Naive B cell (primary cell): Measurements from ENCODE around the gene FCN2. TPM values are rescaled to one million over a fixed set of nuclear protein-coding genes. Genes with fewer than 3 reads are reported as not detected.

Experiments
- ATAC-seq, 2 donors: fragments of 150-1000 bp; cut with Tn5 transposase; 2 replicates each; pipeline ENCODE4 v1.10.0; 2021; ENCODE audit warnings: low read depth in 2 of 2, mild to moderate bottlenecking in 2 of 2, moderate library complexity in 2 of 2
- DNase-seq: peaks from one replicate; pipeline ENCODE4 v3.0.0; 2022
- H3K27ac Mint-ChIP-seq, 6 donors: one replicate each; pipeline ENCODE4 v1.8.0; 2020 to 2022; ENCODE audit warnings: mild to moderate bottlenecking in 6 of 6, mixed read lengths in 6 of 6, moderate library complexity in 5 of 6, inconsistent platforms in 2 of 6
- H3K27me3 Mint-ChIP-seq, 3 donors: one replicate each; pipeline ENCODE4 v1.8.0; 2021 to 2022; ENCODE audit warnings: mixed read lengths in 3 of 3, mild to moderate bottlenecking in 1 of 3
- H3K36me3 Mint-ChIP-seq, 2 donors: one replicate each; pipeline ENCODE4 v1.8.0; 2020 to 2022; ENCODE audit warnings: mixed read lengths in 2 of 2, inconsistent platforms in 1 of 2, mild to moderate bottlenecking in 1 of 2
- H3K4me1 Mint-ChIP-seq, 3 donors: one replicate each; pipeline ENCODE4 v1.8.0; 2020 to 2022; ENCODE audit warnings: mixed read lengths in 3 of 3, inconsistent platforms in 1 of 3, mild to moderate bottlenecking in 1 of 3, moderate library complexity in 1 of 3
- H3K4me3 Mint-ChIP-seq, 8 donors: one replicate each; pipeline ENCODE4 v1.8.0; 2020 to 2022; ENCODE audit warnings: mild to moderate bottlenecking in 8 of 8, mixed read lengths in 8 of 8, moderate library complexity in 8 of 8, inconsistent platforms in 2 of 8
- H3K9me3 Mint-ChIP-seq, 7 donors: one replicate each; pipeline ENCODE4 v1.8.0; 2020 to 2022; ENCODE audit warnings: mixed read lengths in 7 of 7, mild to moderate bottlenecking in 5 of 7, inconsistent platforms in 2 of 7, moderate library complexity in 1 of 7
- polyA plus RNA-seq, 6 donors: library from polyadenylated mRNA; unstranded; fragments of 300-500 nt; fragmentation: Illumina TruSeq; gene quantifications; one replicate each; pipeline ENCODE4 v1.2.3, GENCODE V29; 2021; ENCODE audit warnings: low read depth in 6 of 6

Gene FCN2
- polyA plus RNA-seq, 6 donors from 2014 or later = not detected

DNA sequence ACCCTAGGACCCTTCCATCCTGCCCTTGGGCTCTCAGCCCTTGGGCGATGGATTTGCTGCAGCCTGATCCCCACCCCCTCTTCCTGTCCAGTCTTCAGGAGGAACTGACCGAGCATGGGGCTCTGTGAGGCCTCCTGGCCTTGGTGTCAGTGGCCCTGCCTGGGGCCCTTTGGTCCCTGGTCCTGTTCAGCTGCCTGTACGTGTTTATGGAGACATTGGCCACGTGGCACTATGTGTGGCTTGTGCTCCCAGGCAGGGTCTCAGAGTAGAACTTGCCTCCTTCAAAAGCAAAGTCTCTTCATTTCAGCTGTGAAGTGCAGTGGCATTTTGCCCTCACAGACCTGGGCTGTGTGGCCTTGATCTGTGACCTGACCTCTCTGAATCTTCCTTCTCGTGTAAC lies 11.1 kb downstream of the FCN2 start:
- peaks cover 0 to 6% of the 10 kb centered on the region in 2 donors for H3K36me3 Mint-ChIP-seq
- H3K9me3 Mint-ChIP-seq = peaks cover 0 to 10% (median 5%) of the 10 kb centered on the region in 7 donors
- DNase-seq = no peak

DNA sequence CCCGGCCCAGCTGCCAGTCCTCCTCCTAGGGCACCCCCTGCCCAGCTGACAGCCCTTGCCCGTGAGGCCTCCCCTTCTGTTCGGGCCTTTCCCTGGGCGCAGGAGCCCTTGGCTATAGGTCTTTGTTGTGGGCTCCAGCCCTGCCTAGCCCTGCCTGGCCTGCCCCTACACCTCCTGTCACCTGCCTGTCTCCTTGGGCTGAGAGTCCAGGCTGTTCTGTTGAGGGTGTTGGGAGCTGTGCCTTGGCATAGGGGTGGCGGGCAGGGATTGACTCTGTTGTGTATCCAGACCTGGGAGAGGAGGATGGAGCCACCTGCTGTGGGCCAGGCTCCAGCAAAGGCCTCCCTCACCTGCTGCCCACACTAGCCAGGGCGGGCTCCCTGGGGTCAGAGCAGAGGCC lies 11.6 kb downstream of the FCN2 start:
- Mint-ChIP-seq H3K9me3 (peaks cover 0 to 10% (median 6%) of the 10 kb centered on the region in 7 donors), H3K36me3 (peaks cover 0 to 6% of the 10 kb centered on the region in 2 donors), H3K27me3 (peaks cover 25 to 36% (median 33%) of the 10 kb centered on the region in 3 donors), H3K27ac (peak overlapping the region in 1 of 6 donors; percentile 42), H3K4me1 (peaks cover 5 to 19% (median 8%) of the 10 kb centered on the region in 3 donors), H3K4me3 (no peak overlapping the region)
- no peak for DNase-seq
- no peak for ATAC-seq

More for the DNA sequence above, 11.1 kb downstream of the FCN2 start:
- Mint-ChIP-seq H3K4me3 (no peak overlapping the region), H3K4me1 (peaks cover 8 to 19% (median 8%) of the 10 kb centered on the region in 3 donors), H3K27ac (no peak overlapping the region), H3K27me3 (peaks cover 26 to 41% (median 35%) of the 10 kb centered on the region in 3 donors)
- ATAC-seq = no peak

DNA sequence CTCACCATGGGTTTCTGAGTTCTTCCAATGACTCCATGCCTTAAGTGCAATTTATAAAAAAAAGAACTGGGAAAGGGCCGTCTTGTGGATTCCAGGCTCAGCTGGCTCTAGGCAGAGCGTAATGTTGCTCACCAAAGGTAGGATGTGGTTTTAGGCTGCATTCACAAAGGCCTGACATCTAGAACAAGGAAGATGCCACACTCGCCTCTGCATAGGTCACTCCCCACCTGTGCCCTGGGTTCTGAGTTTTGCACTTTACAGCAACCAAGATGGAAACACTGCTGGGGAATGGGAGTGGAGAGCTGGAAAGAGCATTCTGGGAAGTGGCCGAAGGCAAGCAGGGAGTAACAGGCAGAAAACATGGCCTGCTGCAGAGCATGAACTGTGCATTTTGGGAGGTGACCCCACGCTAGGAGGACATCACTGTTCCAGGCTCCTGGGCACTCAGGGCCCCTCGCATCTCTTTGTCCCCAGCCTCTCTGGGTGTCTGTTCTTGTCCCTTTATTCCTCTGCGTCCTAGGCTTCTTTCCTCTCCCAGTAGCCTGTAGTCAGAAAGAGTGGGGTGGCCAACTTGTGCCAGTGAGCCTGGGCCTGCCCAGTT lies 12.3 kb downstream of the FCN2 start:
- ATAC-seq (no peak), DNase-seq (no peak)
- Mint-ChIP-seq H3K9me3 (peaks cover 0 to 17% (median 6%) of the 10 kb centered on the region in 7 donors), H3K4me1 (peaks cover 4 to 15% (median 4%) of the 10 kb centered on the region in 3 donors), H3K27me3 (peaks cover 22 to 29% (median 29%) of the 10 kb centered on the region in 3 donors), H3K27ac (peak overlapping the region in 1 of 6 donors; percentile 82), H3K4me3 (no peak overlapping the region), H3K36me3 (peaks cover 0 to 6% of the 10 kb centered on the region in 2 donors)

DNA sequence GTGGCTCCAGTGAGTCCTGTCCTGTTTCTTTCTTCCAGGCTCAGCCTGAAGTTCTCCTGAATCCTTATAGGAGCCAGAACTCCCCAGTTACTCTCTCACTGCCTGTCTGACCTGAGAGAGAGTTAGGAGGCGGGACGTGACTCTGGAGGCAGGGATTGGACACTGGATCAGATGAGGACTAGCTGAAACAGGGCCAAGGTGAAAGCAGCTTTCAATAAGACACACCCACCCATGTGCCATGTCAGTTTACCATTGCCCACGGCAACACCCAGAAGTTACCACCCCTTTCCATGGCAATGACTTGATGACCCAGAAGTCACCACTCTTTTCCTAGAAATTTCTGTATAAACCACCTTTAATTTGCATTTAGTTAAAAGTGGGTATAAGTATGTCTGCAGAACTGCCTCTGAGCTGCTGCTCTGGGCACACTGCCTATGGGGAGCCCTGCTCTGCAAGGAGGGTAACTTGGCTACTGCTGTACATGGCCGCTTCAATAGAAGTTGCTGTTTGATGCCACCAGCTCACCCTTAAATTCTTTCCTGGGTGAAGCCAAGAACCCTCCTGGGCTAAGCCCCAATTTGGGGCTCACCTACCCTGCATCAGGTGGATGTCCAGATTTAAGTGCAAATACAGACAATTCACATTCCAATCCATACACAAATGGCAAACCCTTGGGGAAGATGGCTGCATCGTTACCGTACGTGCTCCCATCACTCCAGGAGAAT lies 13.7 kb downstream of the FCN2 start:
- ATAC-seq (no peak), DNase-seq (no peak)
- Mint-ChIP-seq H3K4me3 (no peak overlapping the region), H3K27ac (no peak overlapping the region), H3K9me3 (peaks cover 3 to 28% (median 10%) of the 10 kb centered on the region in 7 donors), H3K36me3 (peaks cover 9 to 12% of the 10 kb centered on the region in 2 donors), H3K4me1 (peaks cover 3 to 7% (median 4%) of the 10 kb centered on the region in 3 donors), H3K27me3 (peaks cover 16 to 30% (median 23%) of the 10 kb centered on the region in 3 donors)

DNA sequence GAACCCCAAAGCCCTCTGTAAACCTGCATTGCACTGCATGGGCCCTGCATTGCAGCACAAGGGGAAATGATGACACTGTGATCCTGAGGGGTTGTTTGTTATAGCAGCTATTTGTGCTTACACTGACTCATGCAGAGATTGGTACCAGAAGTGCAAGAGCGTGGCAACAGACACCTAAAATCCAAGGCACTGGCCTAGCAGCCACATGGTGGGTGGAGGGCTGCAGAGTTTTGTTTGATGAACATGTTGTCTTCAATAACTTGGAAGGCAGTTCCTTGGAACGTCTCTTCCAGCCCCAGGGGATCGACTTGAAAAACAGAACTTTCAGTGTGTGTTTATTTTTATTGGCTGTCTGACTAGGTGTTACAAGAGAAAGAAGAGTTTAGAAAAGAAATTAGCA lies 14.5 kb downstream of the FCN2 start:
- Mint-ChIP-seq H3K27ac (no peak overlapping the region), H3K27me3 (peaks cover 14 to 32% (median 23%) of the 10 kb centered on the region in 3 donors), H3K9me3 (peaks cover 5 to 36% (median 16%) of the 10 kb centered on the region in 7 donors), H3K4me1 (no peaks in the 10 kb centered on the region), H3K36me3 (peaks cover 12 to 16% of the 10 kb centered on the region in 2 donors), H3K4me3 (no peak overlapping the region)
- ATAC-seq (no peak), DNase-seq (no peak)

DNA sequence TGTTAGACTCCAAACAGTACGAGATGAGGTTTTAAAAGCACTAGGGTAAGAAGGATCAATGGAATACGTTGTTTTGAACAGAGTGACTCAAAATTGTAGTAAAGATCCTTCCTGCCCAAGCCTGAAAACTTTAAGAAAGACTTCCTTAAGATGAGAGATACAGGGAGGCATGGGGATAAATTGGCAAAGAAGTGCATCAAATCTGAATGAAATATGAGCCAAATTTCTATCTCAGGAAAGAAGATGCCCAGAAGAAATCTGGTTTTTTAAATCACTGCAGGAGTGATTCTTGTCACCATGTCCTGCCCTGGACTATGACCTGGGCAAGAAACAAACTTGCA lies 14.9 kb downstream of the FCN2 start:
- Mint-ChIP-seq H3K9me3 (peaks cover 5 to 40% (median 16%) of the 10 kb centered on the region in 7 donors), H3K27ac (no peak overlapping the region), H3K4me1 (peaks cover 0 to under 1% (median 0%) of the 10 kb centered on the region in 3 donors), H3K36me3 (peaks cover 12 to 16% of the 10 kb centered on the region in 2 donors), H3K27me3 (peaks cover 14 to 32% (median 23%) of the 10 kb centered on the region in 3 donors), H3K4me3 (no peak overlapping the region)
- ATAC-seq (no peak), DNase-seq (no peak)

DNA sequence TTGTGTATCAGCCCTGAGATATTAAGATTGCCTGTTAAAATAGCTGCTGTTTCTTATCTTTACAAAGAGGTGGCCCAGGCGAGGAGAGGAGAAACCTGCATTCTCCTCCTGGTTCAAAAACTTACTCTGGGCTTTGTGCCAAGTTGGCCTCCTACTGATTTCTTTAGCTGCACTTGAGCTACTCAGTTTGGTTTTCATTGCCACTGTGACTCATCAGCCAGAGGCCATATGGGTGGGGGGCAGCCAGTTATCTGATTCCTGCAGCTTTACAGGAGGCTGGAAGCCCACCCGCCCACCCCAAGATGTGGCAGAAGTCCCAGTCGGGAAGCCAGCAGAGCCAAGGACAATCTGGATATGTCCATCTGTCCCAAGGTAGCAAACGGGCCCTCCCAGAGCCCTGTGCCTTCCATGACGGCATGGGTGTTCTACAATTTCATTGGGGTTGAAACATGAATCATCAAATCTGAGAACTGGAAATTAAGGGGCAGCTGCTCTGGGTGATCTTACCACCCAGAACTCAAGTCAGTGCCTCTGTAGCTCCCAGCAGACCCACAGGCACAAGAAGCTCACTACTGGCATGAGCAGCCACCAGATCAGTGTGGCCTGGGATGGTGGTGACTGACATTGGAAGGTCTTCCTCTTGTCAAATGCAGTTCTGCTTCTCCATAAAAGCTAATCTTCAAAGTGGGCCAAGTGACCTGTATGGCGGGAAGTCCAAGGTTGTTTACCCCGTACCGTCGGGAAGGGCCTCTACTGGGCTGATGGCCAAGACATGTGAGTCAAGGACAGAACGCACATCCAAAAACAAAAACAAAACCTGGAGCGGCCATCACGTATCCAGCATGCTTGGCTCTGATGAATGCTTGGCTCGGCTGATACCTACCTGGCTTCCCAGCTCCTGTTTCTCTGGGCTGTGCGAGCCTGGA lies 15.6 kb downstream of the FCN2 start:
- Mint-ChIP-seq H3K4me1 (peaks cover 0 to 3% (median 0%) of the 10 kb centered on the region in 3 donors), H3K36me3 (peaks cover 12 to 16% of the 10 kb centered on the region in 2 donors), H3K27me3 (peaks cover 14 to 32% (median 19%) of the 10 kb centered on the region in 3 donors), H3K9me3 (peaks cover 5 to 41% (median 16%) of the 10 kb centered on the region in 7 donors), H3K4me3 (no peak overlapping the region), H3K27ac (no peak overlapping the region)
- ATAC-seq (no peak), DNase-seq (no peak)

DNA sequence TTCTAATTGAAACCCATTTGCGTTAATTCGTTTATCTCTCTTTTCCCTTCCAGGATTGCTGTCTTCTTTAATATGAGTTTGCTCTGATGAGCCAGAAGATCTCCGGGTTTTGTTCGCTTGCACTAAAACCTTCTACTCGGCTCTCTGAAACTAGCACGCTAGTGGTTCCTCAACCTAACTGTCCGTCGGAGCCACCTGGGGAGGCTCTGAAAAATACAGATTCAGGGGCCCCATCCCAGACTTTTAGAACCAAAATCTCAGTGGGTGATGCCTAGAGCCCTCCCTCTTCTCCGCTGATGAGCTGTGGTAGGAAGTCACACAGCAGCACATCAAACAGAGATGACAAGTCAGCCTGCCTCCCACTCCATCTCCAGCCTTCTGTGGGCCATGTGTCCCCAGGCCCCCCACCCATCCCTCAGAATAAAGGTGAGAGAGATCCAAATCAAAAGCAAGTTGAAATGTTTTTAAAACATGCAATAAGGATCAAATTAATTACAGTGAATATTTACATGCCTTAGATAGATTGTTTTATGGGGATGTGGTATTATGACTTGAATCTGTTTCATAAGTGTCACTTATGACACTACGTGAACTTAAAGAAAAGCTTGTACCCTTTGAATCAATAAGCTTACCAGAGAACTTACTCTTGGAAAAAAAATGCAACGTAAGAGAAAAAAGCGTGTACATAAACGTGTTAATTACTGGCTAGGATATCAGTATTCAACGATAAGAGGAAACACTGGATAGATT lies 16.4 kb downstream of the FCN2 start:
- H3K27me3 Mint-ChIP-seq = peaks cover 10 to 26% (median 14%) of the 10 kb centered on the region in 3 donors
- ATAC-seq = no peak
- peaks cover 0 to 3% (median 0%) of the 10 kb centered on the region in 3 donors for H3K4me1 Mint-ChIP-seq
- H3K36me3 Mint-ChIP-seq = peaks cover 12 to 16% of the 10 kb centered on the region in 2 donors
- H3K9me3 Mint-ChIP-seq = peaks cover 5 to 41% (median 16%) of the 10 kb centered on the region in 7 donors
- no peak overlapping the region for H3K4me3 Mint-ChIP-seq
- no peak for DNase-seq
- H3K27ac Mint-ChIP-seq = no peak overlapping the region

DNA sequence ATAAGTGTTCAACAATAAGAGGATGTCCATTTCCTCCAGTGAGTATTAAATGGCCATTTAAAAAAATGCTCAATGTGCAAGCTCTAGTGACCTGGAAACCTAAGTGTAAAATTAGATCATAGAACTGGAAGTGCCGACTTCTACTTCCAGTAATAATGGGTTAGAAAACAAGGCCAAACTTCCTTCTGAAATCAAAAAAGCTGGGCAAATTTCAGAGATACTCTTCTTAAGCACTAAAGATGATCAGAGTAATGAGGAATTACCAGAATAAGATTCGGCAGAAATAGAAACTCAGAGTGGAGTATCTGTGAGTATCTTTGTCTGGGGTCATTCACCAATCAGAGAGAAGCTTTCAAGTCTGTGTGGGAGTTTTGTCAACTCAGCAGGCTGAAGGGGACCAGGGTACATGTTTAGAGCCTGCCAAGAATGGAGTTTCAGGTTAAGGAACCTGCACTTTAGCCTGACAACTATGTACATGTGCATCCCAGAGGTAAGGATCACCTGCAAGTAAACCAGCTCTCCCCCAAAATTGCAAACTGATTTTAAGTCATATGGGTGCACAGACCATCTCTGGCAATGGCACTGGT lies 17.1 kb downstream of the FCN2 start:
- H3K27me3 Mint-ChIP-seq = peaks cover 4 to 30% (median 16%) of the 10 kb centered on the region in 3 donors
- no peak overlapping the region for H3K27ac Mint-ChIP-seq
- no peak overlapping the region for H3K4me3 Mint-ChIP-seq
- DNase-seq (no peak), ATAC-seq (no peak)
- peaks cover 5 to 41% (median 16%) of the 10 kb centered on the region in 7 donors for H3K9me3 Mint-ChIP-seq
- H3K36me3 Mint-ChIP-seq = peaks cover 12 to 16% of the 10 kb centered on the region in 2 donors
- peaks cover 0 to 3% (median 0%) of the 10 kb centered on the region in 3 donors for H3K4me1 Mint-ChIP-seq

DNA sequence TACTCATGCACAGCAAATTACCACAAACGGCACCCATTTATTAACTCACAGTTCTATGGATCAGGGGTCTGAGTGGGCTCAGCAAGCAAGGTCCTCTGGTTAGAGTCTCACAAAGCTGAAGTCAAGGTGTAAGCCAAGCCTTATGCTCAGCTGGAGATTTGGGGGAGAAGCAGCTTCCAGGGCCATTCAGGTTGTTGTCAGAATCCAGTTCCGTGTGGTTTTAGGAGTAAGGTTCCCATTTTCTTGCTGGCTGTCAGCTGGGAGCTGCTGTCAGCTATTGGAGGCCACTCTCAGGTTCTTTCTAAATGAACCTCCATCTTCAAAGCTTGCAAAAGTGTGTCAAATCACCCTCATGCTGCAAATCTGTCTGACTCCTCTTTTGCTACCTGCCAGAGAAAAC lies 17.7 kb downstream of the FCN2 start:
- Mint-ChIP-seq H3K27me3 (peaks cover 0 to 29% (median 14%) of the 10 kb centered on the region in 3 donors), H3K4me3 (no peak overlapping the region), H3K9me3 (peaks cover 5 to 41% (median 16%) of the 10 kb centered on the region in 7 donors), H3K4me1 (peaks cover 0 to 3% (median 0%) of the 10 kb centered on the region in 3 donors), H3K27ac (no peak overlapping the region), H3K36me3 (peaks cover 12 to 16% of the 10 kb centered on the region in 2 donors)
- no peak for ATAC-seq
- no peak for DNase-seq

DNA sequence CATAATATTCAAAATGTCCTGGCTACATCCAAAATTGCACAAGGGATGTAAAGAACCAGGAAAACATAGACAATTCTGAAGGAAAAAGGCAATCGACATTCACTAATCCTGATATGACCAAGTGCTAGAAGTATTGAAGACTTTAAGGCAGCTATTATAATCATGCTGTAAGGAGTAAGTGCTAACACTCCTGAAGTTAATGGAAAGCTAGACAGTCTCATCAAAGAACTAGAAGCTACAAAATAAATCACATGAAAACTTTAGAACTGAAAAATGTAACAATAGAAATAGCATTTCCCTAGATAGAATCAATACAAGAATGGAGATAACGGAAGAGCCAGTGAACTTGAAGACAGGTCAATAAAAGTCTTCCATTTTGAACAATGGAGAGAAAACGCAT lies 18.6 kb downstream of the FCN2 start:
- no peak overlapping the region for H3K27ac Mint-ChIP-seq
- H3K27me3 Mint-ChIP-seq = peaks cover 0 to 24% (median 20%) of the 10 kb centered on the region in 3 donors
- H3K9me3 Mint-ChIP-seq = peaks cover 5 to 41% (median 16%) of the 10 kb centered on the region in 7 donors
- DNase-seq (no peak), ATAC-seq (no peak)
- H3K36me3 Mint-ChIP-seq = peaks cover 12 to 16% of the 10 kb centered on the region in 2 donors
- peaks cover 0 to 3% (median 0%) of the 10 kb centered on the region in 3 donors for H3K4me1 Mint-ChIP-seq
- H3K4me3 Mint-ChIP-seq = no peak overlapping the region

DNA sequence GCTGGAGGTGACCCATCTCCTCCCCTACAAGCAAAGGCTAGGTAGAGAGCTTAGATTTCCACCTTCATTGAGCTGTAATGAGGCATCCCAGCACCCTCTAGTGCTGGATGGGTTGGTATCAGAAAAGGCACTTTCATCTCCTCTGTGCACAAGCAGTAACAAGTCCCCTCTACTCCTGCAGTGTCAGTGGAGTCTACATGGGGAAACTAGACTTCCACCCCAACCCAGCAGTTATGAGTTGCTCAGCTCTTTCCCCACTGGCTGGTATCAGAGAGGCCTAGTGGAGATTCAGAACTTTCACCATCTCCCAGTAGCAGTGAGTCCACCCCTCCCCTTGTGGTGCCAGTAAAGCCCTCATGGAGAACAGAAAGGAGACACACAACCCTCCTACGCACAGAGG lies 19.2 kb downstream of the FCN2 start:
- H3K4me1 Mint-ChIP-seq = peaks cover 0 to 3% (median 0%) of the 10 kb centered on the region in 3 donors
- H3K27me3 Mint-ChIP-seq = peaks cover 0 to 24% (median 17%) of the 10 kb centered on the region in 3 donors
- peaks cover 12 to 16% of the 10 kb centered on the region in 2 donors for H3K36me3 Mint-ChIP-seq

More for the DNA sequence above, 19.2 kb downstream of the FCN2 start:
- ATAC-seq = no peak
- H3K4me3 Mint-ChIP-seq = peak overlapping the region in 1 of 8 donors; percentile 59
- peaks cover 6 to 38% (median 15%) of the 10 kb centered on the region in 7 donors for H3K9me3 Mint-ChIP-seq
- H3K27ac Mint-ChIP-seq = no peak overlapping the region
- DNase-seq = no peak
